Amniotic stem cell (primary cell): ENCODE results near the gene CLDN5.

Source experiments
- DNase-seq: peaks from one replicate; lab custom pipeline; 2025; lab: John Stamatoyannopoulos, UW

The CLDN5 gene

GRCh38 chr22:19503869-19504268 lies 20.3 kb downstream of the CLDN5 start:
- no peak for DNase-seq

GRCh38 chr22:19503367-19503766 lies 20.8 kb downstream of the CLDN5 start:
- DNase-seq = no peak

- DNase-seq = no peak
Observed at GRCh38 chr22:19501897-19502447, 22.2 kb downstream of the CLDN5 start.

GRCh38 chr22:19499880-19500242 lies 24.3 kb downstream of the CLDN5 start:
- no peak for DNase-seq

- no peak for DNase-seq
Observed at GRCh38 chr22:19499236-19499879, 24.9 kb downstream of the CLDN5 start.

- DNase-seq = no peak
Observed at GRCh38 chr22:19498866-19499190, 25.4 kb downstream of the CLDN5 start.

GRCh38 chr22:19498154-19498865 lies 25.9 kb downstream of the CLDN5 start:
- no peak for DNase-seq

GRCh38 chr22:19497245-19497644 lies 27.0 kb downstream of the CLDN5 start:
- DNase-seq = no peak

- no peak for DNase-seq
Observed at GRCh38 chr22:19496324-19496630, 27.9 kb downstream of the CLDN5 start.

GRCh38 chr22:19495562-19496323 lies 28.5 kb downstream of the CLDN5 start:
- no peak for DNase-seq

GRCh38 chr22:19494676-19495173 lies 29.5 kb downstream of the CLDN5 start:
- DNase-seq = no peak

GRCh38 chr22:19494001-19494560 lies 30.1 kb downstream of the CLDN5 start:
- no peak for DNase-seq

GRCh38 chr22:19492504-19493174 lies 31.6 kb downstream of the CLDN5 start:
- no peak for DNase-seq

GRCh38 chr22:19490628-19491230 lies 33.5 kb downstream of the CLDN5 start:
- DNase-seq = no peak

- DNase-seq = no peak
Observed at GRCh38 chr22:19488884-19489843, 35.0 kb downstream of the CLDN5 start.

GRCh38 chr22:19488285-19488684 lies 35.9 kb downstream of the CLDN5 start:
- no peak for DNase-seq

GRCh38 chr22:19483481-19484244 lies 40.5 kb downstream of the CLDN5 start:
- no peak for DNase-seq

- DNase-seq = no peak
Observed at GRCh38 chr22:19482297-19482696, 41.9 kb downstream of the CLDN5 start.

- DNase-seq = no peak
Observed at GRCh38 chr22:19480789-19481188, 43.4 kb downstream of the CLDN5 start.

GRCh38 chr22:19480173-19480568 lies 44.0 kb downstream of the CLDN5 start:
- DNase-seq = no peak
